Activated CD4-positive, alpha-beta T cell treated with anti-CD3 and anti-CD28 coated beads for 1 hour (primary cell): ENCODE results near the gene MLF2.
"Not testable (repeated sequence)": the region's sequence is repeated elsewhere in the genome, so short reads cannot be mapped to it uniquely, and the experiment has no call there.

Experiments used
- DNase-seq: peaks from one replicate; pipeline ENCODE4 v3.0.0-alpha.2; 2020

MLF2 gene

GRCh38 chr12:6764011-6764828, 11.3 kb upstream of the MLF2 start:
- DNase-seq, result no peak

DNA sequence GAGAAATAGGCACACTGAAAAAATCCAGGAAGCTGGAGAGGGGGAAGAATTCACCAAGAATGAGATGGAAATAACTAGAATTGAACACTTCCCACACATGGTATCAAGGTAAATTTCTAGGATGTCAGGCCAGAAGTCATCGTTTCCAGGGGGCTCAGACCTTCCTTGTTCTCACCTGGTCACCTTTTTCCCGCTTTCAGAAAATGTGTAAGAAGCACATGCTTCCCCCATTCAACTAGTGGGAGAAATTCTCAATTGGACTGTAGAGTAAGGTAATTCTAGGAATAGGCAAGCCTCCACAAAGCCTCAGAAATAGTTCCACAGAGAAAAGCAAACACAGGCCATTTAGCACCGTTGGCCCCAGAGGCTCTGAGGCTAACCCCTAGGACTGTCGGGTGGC, 10.4 kb upstream of the MLF2 start:
- DNase-seq, result no peak

GRCh38 chr12:6759741-6760140, 6.8 kb upstream of the MLF2 start:
- no peak for DNase-seq

DNA sequence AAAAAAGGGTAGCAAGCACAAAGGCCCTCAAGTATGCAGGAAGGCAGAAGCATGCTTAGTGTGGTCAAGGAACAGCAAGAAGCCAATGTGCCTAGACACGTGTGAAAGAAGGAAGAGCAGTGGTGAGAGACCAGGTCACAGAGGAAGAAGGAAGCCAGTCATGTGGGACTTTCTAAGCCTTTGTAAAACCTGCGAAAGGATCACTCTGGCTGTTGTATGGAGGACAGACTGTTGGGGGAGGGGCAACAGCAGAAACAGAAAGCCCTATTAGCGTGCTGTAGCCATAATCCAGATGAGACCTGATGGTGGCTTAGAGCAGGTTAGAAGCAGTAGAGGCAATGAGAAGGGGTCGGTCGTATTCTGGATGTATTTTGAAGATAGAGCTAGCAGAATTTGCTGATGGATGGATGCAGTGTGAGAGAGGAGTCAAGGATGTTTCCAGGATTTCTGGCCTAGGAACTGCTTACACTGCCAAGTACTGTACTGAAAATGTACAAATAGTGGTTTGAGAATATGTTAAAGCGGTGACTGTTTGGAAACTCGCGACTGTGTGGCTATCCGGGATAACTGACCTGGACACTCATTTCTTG, 5.7 kb upstream of the MLF2 start:
- DNase-seq, result no peak

DNA sequence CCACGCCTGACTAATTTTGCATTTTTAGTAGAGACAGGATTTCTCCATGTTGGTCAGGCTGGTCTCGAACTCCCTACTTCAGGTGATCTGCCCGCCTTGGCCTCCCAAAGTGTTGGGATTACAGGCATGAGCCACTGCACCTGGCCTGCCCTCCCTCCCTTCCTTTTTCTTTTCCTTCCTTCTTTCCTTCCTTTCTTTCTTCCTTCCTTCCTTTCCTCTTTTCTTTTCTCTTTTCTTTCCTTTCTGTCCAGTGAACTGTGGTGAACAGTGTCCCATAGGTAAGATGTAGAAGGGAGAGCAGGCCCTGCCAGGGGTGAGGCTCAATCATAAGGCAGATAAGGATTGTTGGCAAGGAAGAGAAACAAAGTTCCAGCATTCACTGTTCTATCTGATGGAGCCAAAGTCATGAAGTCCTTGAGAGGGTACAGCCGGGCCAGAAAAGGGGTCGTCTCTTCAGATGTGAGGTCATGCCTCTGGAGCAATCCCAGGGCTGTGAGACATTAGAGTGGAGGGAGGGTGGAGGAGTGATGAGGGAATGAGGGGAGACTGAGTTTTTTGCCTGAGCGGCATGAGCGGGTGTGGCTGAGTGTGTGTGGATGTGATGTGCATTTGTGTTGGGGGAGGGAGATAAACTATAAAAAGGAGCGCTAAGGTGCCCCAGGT, 4.2 kb upstream of the MLF2 start:
- DNase-seq, result no peak

GRCh38 chr12:6754411-6754810, 1.5 kb upstream of the MLF2 start:
- no peak for DNase-seq

DNA sequence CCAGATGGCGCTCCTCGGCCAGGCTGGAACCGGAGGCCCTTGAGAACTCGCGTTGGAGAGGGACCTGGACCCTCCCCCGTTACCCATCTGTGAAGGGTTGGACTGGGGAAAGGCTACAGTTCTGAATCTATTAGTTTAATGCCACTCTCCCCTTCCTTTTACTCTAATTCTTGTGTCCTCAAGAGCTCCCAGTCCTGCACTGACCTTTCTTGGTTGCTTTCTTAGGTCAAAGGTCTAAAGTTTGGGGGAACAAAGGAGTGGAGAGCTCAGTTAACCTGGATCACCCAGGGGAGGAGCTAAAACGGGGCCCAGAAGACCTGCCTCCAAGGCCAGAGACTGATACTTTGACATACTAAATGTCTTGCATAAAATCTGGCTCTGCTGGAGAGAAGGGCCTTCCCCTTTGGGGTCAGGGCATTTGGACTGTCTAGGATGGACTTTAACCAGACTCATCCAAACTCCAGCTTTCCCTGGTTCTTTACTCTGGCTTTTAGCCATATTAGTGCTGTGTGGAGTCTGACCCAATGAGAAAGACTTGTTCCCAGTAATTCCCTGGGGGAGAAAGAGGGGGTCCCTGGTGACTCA, 923 bp upstream of the MLF2 start:
- no peak for DNase-seq

DNA sequence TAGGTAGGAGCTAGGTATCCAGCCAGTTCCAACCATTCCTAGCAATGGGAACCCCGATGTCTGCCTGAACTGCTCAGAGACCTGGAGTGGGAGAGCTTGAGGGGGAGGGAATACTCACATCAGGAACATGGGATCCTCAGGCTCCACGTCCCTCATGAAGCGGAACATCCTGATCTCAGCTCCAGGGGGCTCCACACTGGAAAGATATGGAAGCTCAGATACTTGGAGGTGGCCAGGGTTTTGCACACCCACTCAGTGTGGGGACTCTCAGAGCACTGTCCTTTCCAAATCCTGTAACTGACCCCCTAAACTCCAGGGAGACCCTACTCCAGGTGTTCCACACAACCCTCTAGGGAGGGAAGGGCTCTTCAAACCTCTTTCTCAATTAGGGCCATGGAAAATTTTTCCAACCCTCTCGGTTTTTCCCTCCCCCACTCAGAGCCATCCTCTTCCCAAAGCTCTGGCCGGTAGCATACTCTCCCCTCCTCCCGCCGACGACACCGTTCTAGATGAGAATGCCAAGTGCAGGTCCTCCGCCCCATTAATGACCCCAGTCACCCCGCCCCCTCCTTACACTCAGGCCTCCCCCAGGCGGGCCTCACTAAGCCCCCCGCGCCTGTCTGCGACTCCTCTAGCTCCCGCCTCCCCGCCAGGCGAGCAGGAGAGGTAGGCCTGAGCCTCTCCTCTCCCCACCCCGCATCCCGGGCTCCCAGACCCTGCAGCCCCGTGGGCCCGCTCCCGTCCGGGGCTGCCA, 597 bp downstream of the MLF2 start:
- DNase-seq, result no peak

DNA sequence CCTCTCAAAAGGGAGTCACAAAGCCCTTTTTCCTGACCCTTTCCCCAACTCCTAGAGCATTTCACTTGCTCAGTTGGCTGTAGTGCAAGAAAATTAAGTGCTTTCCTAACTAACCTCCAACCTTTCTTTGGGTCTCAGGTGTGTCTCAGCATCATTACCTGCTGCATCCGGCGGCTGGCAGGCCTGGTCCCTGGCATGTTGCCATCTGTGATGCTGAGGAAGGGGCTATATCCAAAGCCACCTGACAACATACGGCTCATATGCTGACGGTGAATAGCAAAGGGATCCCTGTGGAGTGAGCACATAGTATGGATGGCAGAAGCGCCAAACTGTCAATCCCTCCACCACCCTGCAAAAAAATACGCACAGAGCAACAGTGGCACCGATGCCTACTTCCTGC, 1.2 kb downstream of the MLF2 start:
- no peak for DNase-seq

GRCh38 chr12:6750506-6750905, 2.4 kb downstream of the MLF2 start:
- DNase-seq, result no peak

DNA sequence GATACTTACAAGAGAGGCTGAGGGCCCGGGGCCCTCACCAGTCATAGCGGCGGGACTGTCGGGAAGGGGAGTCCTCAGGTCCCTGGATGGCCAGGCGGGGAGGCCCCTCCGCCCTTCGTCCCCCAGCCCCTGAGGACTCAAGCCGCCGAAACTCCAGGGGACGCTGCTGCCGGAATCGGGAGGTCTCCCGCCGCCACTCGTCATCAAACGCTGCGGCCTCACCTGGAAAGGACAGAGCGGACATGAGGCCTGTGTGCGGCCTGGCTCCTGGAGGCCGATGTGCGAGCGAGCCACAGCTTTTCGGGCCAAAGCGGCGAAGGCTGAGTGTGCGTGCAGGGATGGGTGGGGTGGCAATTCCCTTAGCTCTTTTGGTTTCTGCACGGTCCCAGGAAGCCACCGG, 4.2 kb downstream of the MLF2 start:
- no peak for DNase-seq

DNA sequence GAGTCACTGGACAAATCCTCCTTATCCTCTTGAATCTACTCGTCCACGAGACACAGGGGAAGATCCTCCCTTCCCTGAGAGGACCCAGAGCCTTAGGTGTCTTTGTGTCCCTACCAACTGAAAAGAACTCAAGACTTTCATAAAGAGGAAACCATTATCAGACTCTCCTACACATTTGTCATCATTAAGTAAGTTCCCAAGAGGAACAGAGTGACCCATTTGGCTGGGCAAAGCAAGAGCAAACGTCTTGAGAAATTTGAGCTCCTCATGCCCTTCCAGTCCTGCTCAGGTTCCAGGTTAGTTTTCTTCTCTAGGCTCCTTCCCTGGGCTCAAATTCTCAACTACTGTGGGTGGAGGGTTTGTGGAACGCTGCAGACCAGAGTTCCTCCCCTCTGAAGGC, 5.7 kb downstream of the MLF2 start:
- no peak for DNase-seq

DNA sequence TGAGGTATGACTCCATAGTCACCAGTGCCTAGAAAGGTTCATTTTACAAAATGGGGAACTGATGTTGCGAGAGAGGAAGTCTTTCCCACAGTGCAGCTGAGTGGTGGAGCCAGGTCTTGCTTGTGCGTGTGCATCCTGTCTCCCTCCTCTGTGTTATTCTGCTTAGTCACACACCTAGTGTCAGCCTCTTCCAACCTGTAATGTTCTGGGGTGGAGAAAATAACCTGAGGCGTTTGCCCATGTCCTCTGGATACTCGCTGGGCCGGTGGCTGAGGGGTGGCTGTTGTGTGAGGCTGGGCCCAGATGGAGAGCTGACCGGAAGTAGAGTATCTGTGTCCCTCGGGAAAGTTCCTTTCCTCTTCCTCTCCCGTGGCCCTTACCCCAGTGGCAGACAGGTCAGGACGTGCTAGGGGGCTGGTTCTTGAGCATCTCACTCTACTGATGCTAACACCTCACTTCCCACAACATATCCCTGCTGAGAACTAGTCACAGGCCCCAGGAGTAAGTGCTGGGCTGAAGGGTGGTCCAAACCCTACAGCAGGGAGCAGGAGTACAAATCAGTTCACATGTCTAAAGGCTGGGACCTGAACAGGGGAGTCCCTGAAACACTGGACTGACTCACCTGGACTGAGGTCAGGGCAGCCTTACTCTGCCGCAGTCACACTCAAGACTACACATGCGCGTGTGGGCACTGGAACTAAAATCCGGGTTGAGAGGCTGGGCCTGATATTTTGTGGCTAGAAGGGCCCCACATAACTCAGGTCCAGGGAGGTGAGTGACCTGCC, 7.0 kb downstream of the MLF2 start:
- no peak for DNase-seq

GRCh38 chr12:6743300-6743699, 9.6 kb downstream of the MLF2 start:
- DNase-seq, result not testable (repeated sequence)

DNA sequence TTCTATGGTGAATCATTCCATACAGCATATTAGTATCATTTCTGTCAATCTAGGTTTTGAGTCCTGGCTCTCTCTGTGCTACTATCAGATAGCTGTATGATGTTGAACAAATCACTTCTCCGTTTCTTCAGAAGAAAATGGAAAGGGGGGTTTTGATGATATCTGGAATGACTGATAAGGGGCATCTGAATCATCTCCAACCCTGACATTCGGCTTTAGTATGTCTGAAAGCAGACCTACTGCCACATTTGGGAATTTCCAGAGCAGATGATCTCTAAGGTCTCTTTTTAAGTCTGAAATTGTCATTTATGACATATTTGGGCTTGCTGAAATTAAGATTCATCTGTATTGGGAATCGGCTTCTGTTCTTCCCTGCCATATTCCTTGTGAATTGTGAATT, 10.1 kb downstream of the MLF2 start:
- no peak for DNase-seq

- DNase-seq, result not testable (repeated sequence)
Measured at GRCh38 chr12:6742080-6742479, 10.9 kb downstream of the MLF2 start.

DNA sequence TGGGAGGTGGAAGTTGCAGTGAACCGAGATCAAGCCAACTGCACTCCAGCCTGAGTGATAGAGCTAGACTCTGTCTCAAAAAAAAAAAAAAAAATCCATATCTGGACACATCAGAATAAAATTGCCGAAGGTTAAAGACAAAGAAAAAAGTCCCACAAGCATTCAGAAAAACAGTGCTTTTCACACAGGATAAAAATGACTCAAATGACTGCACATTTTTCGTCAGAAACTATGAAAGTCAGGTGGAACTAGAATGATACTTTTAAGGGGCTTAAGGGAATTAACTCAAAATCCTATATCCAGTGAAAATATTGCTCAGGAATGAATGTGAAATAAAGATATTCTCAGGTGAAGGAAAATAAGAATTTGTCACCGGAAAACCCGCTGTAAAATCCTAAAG, 16.2 kb downstream of the MLF2 start:
- no peak for DNase-seq

DNA sequence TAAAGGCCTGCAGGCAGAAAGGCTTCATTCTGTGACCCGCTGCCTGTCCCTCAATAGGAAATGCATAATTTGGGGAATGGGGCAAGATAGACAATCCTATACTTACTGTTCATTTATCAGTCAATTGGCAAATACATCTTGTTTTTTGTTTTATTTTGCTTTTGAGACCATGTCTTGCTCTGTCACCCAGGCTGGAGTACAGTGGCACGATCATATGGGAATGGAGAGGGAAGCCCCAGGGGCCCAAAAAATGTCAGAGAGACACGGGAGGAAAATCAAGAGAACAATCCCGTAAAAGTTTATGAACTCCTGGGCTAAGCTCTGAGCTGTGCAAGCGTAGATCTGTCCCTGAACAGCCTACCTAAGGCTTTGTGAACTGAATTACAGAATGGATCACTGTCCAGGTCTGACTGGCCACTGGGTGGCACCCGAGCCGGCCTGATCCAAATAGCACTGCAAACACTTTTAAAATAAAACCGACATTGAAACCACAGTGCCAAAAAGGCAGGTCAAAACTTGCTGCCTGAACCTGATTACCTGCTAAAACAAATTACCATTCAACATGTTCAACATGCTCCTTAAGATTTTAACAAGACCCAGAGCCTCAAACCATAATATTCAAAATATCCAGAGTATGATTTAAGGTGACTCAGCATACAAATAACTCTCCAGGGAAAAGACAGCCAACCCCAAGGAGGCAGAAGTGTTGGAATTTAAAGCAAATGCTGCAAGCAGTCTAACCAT, 17.3 kb downstream of the MLF2 start:
- DNase-seq, result no peak

DNA sequence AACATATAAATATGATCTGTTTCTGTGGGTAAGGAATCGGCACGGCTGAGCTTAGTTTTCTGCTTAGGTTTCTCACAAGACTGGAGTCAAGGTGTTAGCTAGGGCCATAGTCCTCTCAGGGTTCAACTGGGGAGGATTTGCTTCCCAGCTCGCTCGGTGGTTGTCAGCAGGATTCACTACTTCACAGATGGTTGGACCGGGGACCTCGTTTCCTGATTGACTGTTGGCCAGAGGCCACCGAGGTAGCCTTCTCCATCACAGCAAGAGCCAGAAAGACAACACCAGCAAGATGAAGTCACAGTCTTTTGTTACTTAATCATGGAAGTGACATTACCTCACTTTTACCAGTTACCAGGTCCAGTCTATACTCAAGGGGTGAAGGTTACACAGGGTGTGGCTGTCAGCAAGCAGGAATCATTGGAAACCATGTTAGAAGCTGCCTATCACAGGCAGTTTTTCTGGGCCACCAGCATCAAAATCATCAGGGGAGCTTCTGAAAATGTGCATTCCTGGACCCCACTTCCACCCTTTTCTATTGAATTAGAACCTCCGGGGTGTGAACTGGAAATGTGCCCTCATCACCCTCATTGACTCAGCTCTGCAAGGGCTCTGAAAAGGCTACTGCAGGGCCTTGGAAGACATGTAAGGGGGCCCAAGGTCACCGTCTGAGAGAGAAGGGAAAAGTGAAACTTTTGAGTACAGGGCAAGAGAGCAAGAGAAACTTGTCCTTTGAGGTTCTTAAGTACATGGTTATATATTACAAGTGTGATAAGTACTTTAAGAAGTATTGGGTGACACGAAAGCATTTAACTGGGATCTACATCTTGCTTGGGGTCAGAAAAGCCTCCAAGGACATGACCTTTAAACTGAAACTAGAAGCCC, 18.2 kb downstream of the MLF2 start:
- no peak for DNase-seq

GRCh38 chr12:6730169-6730568, 22.8 kb downstream of the MLF2 start:
- no peak for DNase-seq

DNA sequence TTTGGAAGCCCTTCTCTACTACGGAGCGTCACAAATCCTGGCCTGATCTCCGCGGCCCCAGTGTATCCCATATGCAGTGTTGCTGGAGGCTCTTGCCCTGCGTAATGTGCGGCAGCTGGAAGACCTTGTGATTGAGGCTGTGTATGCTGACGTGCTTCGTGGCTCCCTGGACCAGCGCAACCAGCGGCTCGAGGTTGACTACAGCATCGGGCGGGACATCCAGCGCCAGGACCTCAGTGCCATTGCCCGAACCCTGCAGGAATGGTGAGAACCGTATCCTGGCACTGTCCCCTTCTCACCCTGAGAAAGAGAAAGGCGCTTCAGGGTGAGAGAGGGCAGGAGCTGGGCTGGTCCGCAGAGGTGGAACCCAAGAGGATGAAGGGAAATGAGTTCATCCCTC, 23.8 kb downstream of the MLF2 start:
- no peak for DNase-seq
